K562 (cell line): ENCODE measurements around the gene NUAK2. TPM values are rescaled to one million over a fixed set of nuclear protein-coding genes. Genes with fewer than 3 reads are reported as not detected.
A peak's percentile ranks its signal among the peaks of the same experiment; 100 is the strongest.

ENCODE experiments used
- ATAC-seq: fragments of 200-7000 bp; cut with Tn5 transposase; 3 replicates; pipeline ENCODE4 v1.9.1; 2020; ENCODE audit warnings: moderate library complexity
- BruUV-seq: library from RNA; stranded (reverse); fragments of 400-500 nt; replicated peaks from 2 replicates; lab custom pipeline; 2021; lab: Mats Ljungman, UMichigan
- CTCF ChIA-PET: fragments of 300-600 bp; formaldehyde crosslinking; extraction: SDS; loops from one replicate; lab custom pipeline; 2021; ENCODE audit warnings: low intra/inter-chr PET ratio; lab: Yijun Ruan, JAX
- POLR2A ChIA-PET: fragments of 300-600, 350-650 bp; sonication (Branson Sonifier 250); formaldehyde crosslinking; extraction: SDS; loops from one replicate; lab custom pipeline; 2021; ENCODE audit warnings: antibody characterized with exemption, inconsistent platforms; lab: Yijun Ruan, JAX
- DNase-seq, 4 experiments: peaks; one replicate each; pipeline versions ENCODE4 v3.0.0 to v3.0.0-alpha.2; 2011 to 2018; ENCODE audit warnings: low spot score in 3 of 4, mixed read lengths in 3 of 4; ENCODE audit errors: extremely low read depth in 1 of 4
- FAIRE-seq: peaks from 2 replicates; lab custom pipeline; 2011; peaks lifted over from hg19 to GRCh38; lab: Jason Lieb, UNC
- H2AFZ ChIP-seq: 2 replicates; pipeline ENCODE4 v1.6.0; 2011; ENCODE audit warnings: low read depth, low read length, control low read depth, inconsistent platforms
- H3K27ac ChIP-seq: fragments of 200-600 bp; 3 replicates; pipeline ENCODE4 v1.8.0; 2011; ENCODE audit warnings: low read depth, mild to moderate bottlenecking, control low read depth, inconsistent platforms, low read length, moderate library complexity, mixed read lengths; ENCODE audit errors: extremely low read depth
- H3K27me3 ChIP-seq, 2 experiments: fragments of 300-600 bp in 1 of 2; 2 replicates in 1 of 2; 3 replicates in 1 of 2; pipeline versions ENCODE4 v1.6.0 to v1.8.0; 2011; ENCODE audit warnings: inconsistent platforms in 2 of 2, low read length in 2 of 2, mild to moderate bottlenecking in 1 of 2, mixed read lengths in 1 of 2, moderate library complexity in 1 of 2; ENCODE audit not compliant: control insufficient read depth in 2 of 2, insufficient read depth in 2 of 2
- H3K36me3 ChIP-seq: fragments of 300-600 bp; 3 replicates; pipeline ENCODE4 v1.8.0; 2011; ENCODE audit warnings: mild to moderate bottlenecking, low read length, inconsistent platforms; ENCODE audit not compliant: control insufficient read depth, insufficient read depth
- H3K4me1 ChIP-seq, 2 experiments: fragments of 200-600 bp in 1 of 2; replicated peaks in 1 of 2; 2 replicates in 1 of 2; 3 replicates in 1 of 2; pipeline versions ENCODE4 v1.5.1 to v1.8.0; 2011; ENCODE audit warnings: inconsistent platforms in 2 of 2, low read length in 2 of 2, mild to moderate bottlenecking in 1 of 2, mixed read lengths in 1 of 2, moderate library complexity in 1 of 2; ENCODE audit not compliant: control insufficient read depth in 2 of 2, insufficient read depth in 2 of 2
- H3K4me2 ChIP-seq: 2 replicates; pipeline ENCODE4 v1.6.1; 2011; ENCODE audit warnings: low read length, control low read depth, inconsistent platforms, mixed read lengths; ENCODE audit not compliant: insufficient read depth
- H3K4me3 ChIP-seq: fragments of 200-600 bp; sonication (generic), shearing (Covaris generic); 2 replicates; pipeline ENCODE4 v1.5.1; 2016; ENCODE audit warnings: control low read depth, inconsistent platforms
- H3K79me2 ChIP-seq: fragments of 200-600 bp; 3 replicates; pipeline ENCODE4 v1.8.0; 2011; ENCODE audit warnings: low read length, inconsistent platforms; ENCODE audit not compliant: control insufficient read depth, insufficient read depth
- H3K9ac ChIP-seq, 2 experiments: 2 replicates each; pipeline versions ENCODE4 v1.6.0 to v1.6.1; 2011; ENCODE audit warnings: low read depth in 2 of 2, low read length in 2 of 2, control low read depth in 1 of 2, inconsistent platforms in 1 of 2, mild to moderate bottlenecking in 1 of 2, mixed read lengths in 1 of 2; ENCODE audit not compliant: insufficient read depth in 1 of 2
- H3K9me1 ChIP-seq: one replicate; pipeline ENCODE4 v1.6.0; 2011; ENCODE audit warnings: inconsistent platforms, mild to moderate bottlenecking, low read length, moderate library complexity; ENCODE audit not compliant: control insufficient read depth, insufficient read depth
- H3K9me3 ChIP-seq: replicated peaks from 2 replicates; pipeline ENCODE4 v1.5.1; 2011; ENCODE audit warnings: low read depth, low read length, inconsistent platforms; ENCODE audit not compliant: control insufficient read depth, insufficient read depth
- H4K20me1 ChIP-seq: replicated peaks from 2 replicates; pipeline ENCODE4 v1.6.1; 2011; ENCODE audit warnings: low read length, inconsistent platforms, mixed read lengths; ENCODE audit not compliant: control insufficient read depth, insufficient read depth
- C11orf30 ChIP-seq: fragments of 450-650 bp; IDR thresholded peaks from 2 replicates; pipeline ENCODE4 v1.6.1; 2016; ENCODE audit warnings: low read depth, mild to moderate bottlenecking
- CREB3L1 ChIP-seq: fragments of 450-650 bp; IDR thresholded peaks from 2 replicates; pipeline ENCODE4 v1.6.1; 2014; ENCODE audit warnings: low read depth, mild to moderate bottlenecking, moderate library complexity, borderline replicate concordance
- CTBP1 ChIP-seq: fragments of 450-650 bp; IDR thresholded peaks from 2 replicates; pipeline ENCODE4 v1.6.1; 2016; ENCODE audit warnings: borderline replicate concordance
- CXXC5 ChIP-seq: fragments of 250-450 bp; sonication (Bioruptor Pico); IDR thresholded peaks from 2 replicates; pipeline ENCODE4 v1.8.0; 2022; ENCODE audit warnings: inconsistent platforms, mild to moderate bottlenecking, moderate library complexity
- HDAC1 ChIP-seq, 2 experiments: fragments of 450-650 bp; IDR thresholded peaks; 2 replicates each; pipeline ENCODE4 v1.6.1; 2016 to 2017; ENCODE audit warnings: inconsistent platforms in 1 of 2, mild to moderate bottlenecking in 1 of 2, moderate library complexity in 1 of 2
- JUN ChIP-seq, 2 experiments: sonication (generic) in 1 of 2; formaldehyde crosslinking in 1 of 2; IDR thresholded peaks; 2 replicates each; pipeline versions ENCODE4 v1.6.1 to v1.8.0; 2012 to 2022; ENCODE audit warnings: borderline replicate concordance in 2 of 2, mild to moderate bottlenecking in 2 of 2, improper control_type of control experiment in 1 of 2, low read depth in 1 of 2, low read length in 1 of 2, missing genetic modification reagents in 1 of 2
- MAFK ChIP-seq: IDR thresholded peaks from 2 replicates; pipeline ENCODE4 v1.6.1; 2011; ENCODE audit warnings: low read length, improper control_type of control experiment
- NFE2 ChIP-seq: IDR thresholded peaks from 2 replicates; pipeline ENCODE4 v1.6.1; 2014; ENCODE audit warnings: antibody characterized with exemption, low read depth
- PHF21A ChIP-seq: fragments of 450-650 bp; IDR thresholded peaks from 2 replicates; pipeline ENCODE4 v1.6.1; 2017; ENCODE audit warnings: low read depth, borderline replicate concordance
- RBM14 ChIP-seq: fragments of 200-400 bp; formaldehyde crosslinking; IDR thresholded peaks from 2 replicates; pipeline ENCODE4 v1.6.1; 2018; ENCODE audit warnings: low read depth, mild to moderate bottlenecking, low read length, moderate library complexity, borderline replicate concordance; ENCODE audit not compliant: insufficient read depth
- TOE1 ChIP-seq, 2 experiments: fragments of 450-650 bp in 1 of 2; sonication (generic) in 1 of 2; formaldehyde crosslinking in 1 of 2; IDR thresholded peaks; 2 replicates each; pipeline versions ENCODE4 v1.7.1 to v1.8.0; 2016 to 2022; ENCODE audit warnings: borderline replicate concordance in 2 of 2, mild to moderate bottlenecking in 2 of 2, antibody characterized with exemption in 1 of 2, inconsistent platforms in 1 of 2, low read depth in 1 of 2, missing genetic modification reagents in 1 of 2, moderate library complexity in 1 of 2
- TRIM24 ChIP-seq, 2 experiments: fragments of 450-650 bp; IDR thresholded peaks; 2 replicates each; pipeline ENCODE4 v1.6.1; 2016
- USF2 ChIP-seq: sonication (generic); formaldehyde crosslinking; IDR thresholded peaks from 2 replicates; pipeline ENCODE4 v1.5.0; 2020; ENCODE audit warnings: missing genetic modification reagents
- ZBTB5 ChIP-seq: fragments of 450-650 bp; IDR thresholded peaks from 2 replicates; pipeline ENCODE4 v1.6.1; 2017; ENCODE audit warnings: antibody characterized with exemption
- ZNF23 ChIP-seq: fragments of 250-450 bp; sonication (Bioruptor Pico); IDR thresholded peaks from 2 replicates; pipeline ENCODE4 v1.4.0; 2020; ENCODE audit warnings: mild to moderate bottlenecking
- ZNF24 ChIP-seq: fragments of 450-650 bp; IDR thresholded peaks from 2 replicates; pipeline ENCODE4 v1.6.1; 2016
- ZNF589 ChIP-seq: fragments of 200-800 bp; sonication (Bioruptor generic); IDR thresholded peaks from 2 replicates; pipeline ENCODE4 v1.6.1; 2016; ENCODE audit warnings: low read depth, missing genetic modification characterization, missing compliant biosample characterization
- ZNF75A ChIP-seq: fragments of 450-650 bp; formaldehyde crosslinking; IDR thresholded peaks from 2 replicates; pipeline ENCODE4 v1.4.0; 2020; ENCODE audit warnings: mild to moderate bottlenecking
- WGBS: fragments of 100-300 bp; shearing (Covaris generic); methylation state at CpG from one replicate; pipeline ENCODE4 v1.1.6; 2016; ENCODE audit warnings: low coverage, mixed read lengths; ENCODE audit not compliant: insufficient coverage; ENCODE audit errors: missing lambda C conversion rate; 5-methylcytosine and 5-hydroxymethylcytosine counted together
- in situ Hi-C: fragments of 300-500 bp; cut with MboI; formaldehyde crosslinking; loops from 4 replicates; pipeline ENCODE4 v1.15.0; 2018; ENCODE audit warnings: inconsistent platforms, mixed read lengths
- intact Hi-C: fragments of 100-400 bp; cut with micrococcal nuclease; formaldehyde crosslinking; loops from 2 replicates; pipeline ENCODE4 v1.14.2; 2022
- polyA plus RNA-seq, 8 experiments: library from polyadenylated mRNA; depleted of rRNA in 4 of 8; stranded (reverse) in 5 of 8; unstranded in 3 of 8; fragments of >200 nt; fragmentation: Nextera tagmentation in 2 of 8; fragmentation: Illumina TruSeq in 1 of 8; extraction: Ambion mirVana in 2 of 8; extraction: Trizol in 1 of 8; gene quantifications; 2 replicates each; pipeline versions ENCODE4 v1.2.1 to v1.2.3, GENCODE V29; 2011 to 2014; ENCODE audit warnings: inconsistent platforms in 1 of 8, missing spikeins in 1 of 8
- total RNA-seq, 7 experiments: library from RNA; depleted of rRNA in 6 of 7; stranded (reverse); fragments of >200 nt in 6 of 7; fragmentation: Illumina TruSeq in 2 of 7; extraction: Trizol in 2 of 7; gene quantifications; 2 replicates each; pipeline versions ENCODE4 v1.2.1 to v1.2.3, GENCODE V29; 2011 to 2021; ENCODE audit warnings: low replicate concordance in 1 of 7

NUAK2 gene
- total and polyA plus RNA-seq, 9 of the 15 experiments (the other 6 are each of a cell fraction or from before 2014, with no cell fraction given), result 0.04 to 0.44 (median 0.14) TPM

- Histone ChIP-seq H2AFZ (no peak overlapping the region), H3K36me3 (no peaks in the 10 kb centered on the region), H3K4me2 (no peak overlapping the region), H3K9ac (no peak overlapping the region), H3K4me1 (peaks cover 38 to 39% of the 10 kb centered on the region in 2 experiments), H3K9me1 (no peaks in the 10 kb centered on the region), H3K27ac (no peak overlapping the region), H4K20me1 (no peaks in the 10 kb centered on the region), H3K79me2 (no peaks in the 10 kb centered on the region), H3K9me3 (no peaks in the 10 kb centered on the region), H3K27me3 (peaks cover 0 to 4% of the 10 kb centered on the region in 2 experiments; a peak in 1 of 5 replicates), H3K4me3 (no peak overlapping the region)
- 33% methylated on average over 8 of the region's 8 CpGs for WGBS
- no TSS peak for BruUV-seq
- in situ Hi-C loops, result loop anchor here (5.0 kb wide), 1 partner anchor 281 kb away; no protein-coding TSS in a partner anchor
- no peak for FAIRE-seq
- intact Hi-C loops, result loop anchor here (5.0 kb wide), 1 partner anchor 116 kb away; no protein-coding TSS in a partner anchor
- POLR2A ChIA-PET, result interaction anchor here (0.5 to 1.1 kb wide), 4 partner anchors 41 to 494 kb away, joined by 3 to 4 read pairs (median 3); no protein-coding TSS in a partner anchor
- CTCF ChIA-PET, result no interaction called here
- peak; percentile 31 to 55 (median 44) for DNase-seq
- peak; percentile 9; the same call in 1 of the 3 replicates for ATAC-seq
- TF ChIP-seq CREB3L1 (no peak), C11orf30 (peak; percentile 87), CTBP1 (0 out of 2 replicates have a peak, but pooled peaks have one; percentile 51), ZNF75A (no peak), ZNF24 (no peak), PHF21A (peak; percentile 73; the same call in 1 of the 2 replicates), TRIM24 (IDR thresholded peaks at IDR 0.05) (peak in 1 of 2 experiments; percentile 29; a peak in 1 of 4 replicates), USF2 (peak; percentile 9; the same call in 1 of the 2 replicates), RBM14 (no peak), CXXC5 (peak; percentile 44; the same call in 1 of the 2 replicates), MAFK (peak; percentile 74), ZBTB5 (no peak), ZNF23 (CRISPR knock-in tag) (no peak), HDAC1 (IDR thresholded peaks at IDR 0.05) (0 out of 4 replicates have a peak, but pooled peaks of 1 of the 2 experiments have one; percentile 43), NFE2 (peak; percentile 90), ZNF589 (0 out of 2 replicates have a peak, but pooled peaks have one; percentile 51), TOE1 (IDR thresholded peaks at IDR 0.05; ENCODE audit: borderline replicate concordance) (peak; percentile 83; the same call in 1 of the 2 replicates), TOE1 (CRISPR knock-in tag; IDR thresholded peaks at IDR 0.05; ENCODE audit: borderline replicate concordance, low read depth) (no peak), JUN (IDR thresholded peaks at IDR 0.05; ENCODE audit: borderline replicate concordance, low read depth, low read length) (peak; percentile 37; the same call in 1 of the 2 replicates), JUN (CRISPR knock-in tag; IDR thresholded peaks at IDR 0.05; ENCODE audit: borderline replicate concordance) (no peak)
Measured at GRCh38 chr1:205258719-205259118, 62.8 kb downstream of the NUAK2 start.
